Measurements from ENCODE around the gene MORF4L1.

DNA sequence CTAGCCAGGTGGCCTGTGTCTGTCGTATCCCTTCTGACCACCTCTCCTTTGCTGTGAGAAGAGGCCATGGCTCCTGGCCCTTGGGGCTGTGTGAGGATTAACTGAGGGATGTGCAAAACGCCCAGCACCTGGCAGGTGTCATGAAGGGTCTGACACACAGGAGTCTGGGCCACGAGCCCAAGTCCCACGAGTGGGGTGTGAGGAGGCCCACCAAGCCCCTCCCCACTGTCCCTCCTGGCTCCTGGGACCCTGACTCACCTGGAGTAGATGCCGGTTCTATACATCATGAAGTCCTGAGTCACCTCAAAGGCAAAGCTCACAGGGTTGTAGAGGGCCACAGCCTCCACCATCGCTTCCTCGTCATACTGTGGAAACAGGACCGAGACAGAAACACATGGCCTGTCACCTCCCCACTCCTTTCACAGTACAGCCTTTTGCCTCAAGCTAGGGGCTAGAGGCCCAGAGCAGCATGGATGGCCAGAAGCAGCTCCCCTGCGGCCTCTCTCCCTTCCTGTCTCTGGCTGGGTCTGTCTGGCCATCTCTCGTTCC is 52.5 kb downstream of the MORF4L1 start:
- TF ChIP-seq, protein P1, sequence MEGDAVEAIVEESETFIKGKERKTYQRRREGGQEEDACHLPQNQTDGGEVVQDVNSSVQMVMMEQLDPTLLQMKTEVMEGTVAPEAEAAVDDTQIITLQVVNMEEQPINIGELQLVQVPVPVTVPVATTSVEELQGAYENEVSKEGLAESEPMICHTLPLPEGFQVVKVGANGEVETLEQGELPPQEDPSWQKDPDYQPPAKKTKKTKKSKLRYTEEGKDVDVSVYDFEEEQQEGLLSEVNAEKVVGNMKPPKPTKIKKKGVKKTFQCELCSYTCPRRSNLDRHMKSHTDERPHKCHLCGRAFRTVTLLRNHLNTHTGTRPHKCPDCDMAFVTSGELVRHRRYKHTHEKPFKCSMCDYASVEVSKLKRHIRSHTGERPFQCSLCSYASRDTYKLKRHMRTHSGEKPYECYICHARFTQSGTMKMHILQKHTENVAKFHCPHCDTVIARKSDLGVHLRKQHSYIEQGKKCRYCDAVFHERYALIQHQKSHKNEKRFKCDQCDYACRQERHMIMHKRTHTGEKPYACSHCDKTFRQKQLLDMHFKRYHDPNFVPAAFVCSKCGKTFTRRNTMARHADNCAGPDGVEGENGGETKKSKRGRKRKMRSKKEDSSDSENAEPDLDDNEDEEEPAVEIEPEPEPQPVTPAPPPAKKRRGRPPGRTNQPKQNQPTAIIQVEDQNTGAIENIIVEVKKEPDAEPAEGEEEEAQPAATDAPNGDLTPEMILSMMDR (IDR thresholded peaks at IDR 0.05): no peak
- TF ChIP-seq POLR2A (IDR thresholded peaks at IDR 0.05; ENCODE audit: low read depth): no peak
